ENCODE data around the gene FEM1B. TPM values are rescaled to one million over a fixed set of nuclear protein-coding genes. Genes with fewer than 3 reads are reported as not detected.

Gene FEM1B
- total and polyA plus RNA-seq, 2 experiments from 2014 or later = 11.9 to 62.8 TPM

GRCh38 chr15:68244235-68244634, 33.3 kb upstream of the FEM1B start:
- DNase-seq (ENCODE audit: low spot score) = no peak
- Histone ChIP-seq H3K79me2 (no peaks in the 10 kb centered on the region), H2AFZ (no peak overlapping the region), H3K36me3 (replicated peaks; ENCODE audit: insufficient read depth, low read depth) (no peaks in the 10 kb centered on the region), H3K4me3 (no peak overlapping the region), H3K27ac (no peak overlapping the region), H3K9me3 (ENCODE audit: low read depth) (peaks cover 3% of the 10 kb centered on the region), H3K4me2 (no peak overlapping the region), H3K9me2 (replicated peaks; ENCODE audit: insufficient read depth) (no peaks in the 10 kb centered on the region), H4K20me1 (ENCODE audit: insufficient read depth, poor library complexity, severe bottlenecking) (no peaks in the 10 kb centered on the region), H3K27me3 (no peaks in the 10 kb centered on the region), H3K4me1 (ENCODE audit: insufficient read depth) (no peaks in the 10 kb centered on the region)
- WGBS (ENCODE audit: low lambda C conversion rate, missing lambda C conversion rate) = 92% methylated on average over 1 of the region's 1 CpG
- TF ChIP-seq EZH2phosphoT487 (IDR thresholded peaks at IDR 0.05; ENCODE audit: low read depth, severe bottlenecking, unreplicated experiment) (no peak), EZH2 (IDR thresholded peaks at IDR 0.05; ENCODE audit: borderline replicate concordance) (no peak), CTCF (IDR thresholded peaks at IDR 0.05; ENCODE audit: poor library complexity) (no peak)

- H3K9me3 ChIP-seq (ENCODE audit: low read depth) = peaks cover 3% of the 10 kb centered on the region
- DNase-seq (ENCODE audit: low spot score) = no peak
- H4K20me1 ChIP-seq (ENCODE audit: insufficient read depth, poor library complexity, severe bottlenecking) = no peaks in the 10 kb centered on the region
- H3K4me2 ChIP-seq = no peak overlapping the region
- no peaks in the 10 kb centered on the region for H3K27me3 ChIP-seq
- H3K4me3 ChIP-seq = no peak overlapping the region
- no peak overlapping the region for H2AFZ ChIP-seq
- 83% methylated on average over 3 of the region's 3 CpGs for WGBS (ENCODE audit: low lambda C conversion rate, missing lambda C conversion rate)
- no peaks in the 10 kb centered on the region for H3K36me3 ChIP-seq (replicated peaks; ENCODE audit: insufficient read depth, low read depth)
- H3K27ac ChIP-seq = no peak overlapping the region
- no peaks in the 10 kb centered on the region for H3K79me2 ChIP-seq
- TF ChIP-seq CTCF (IDR thresholded peaks at IDR 0.05; ENCODE audit: poor library complexity) (no peak), EZH2 (IDR thresholded peaks at IDR 0.05; ENCODE audit: borderline replicate concordance) (no peak), EZH2phosphoT487 (IDR thresholded peaks at IDR 0.05; ENCODE audit: low read depth, severe bottlenecking, unreplicated experiment) (no peak)
- H3K4me1 ChIP-seq (ENCODE audit: insufficient read depth) = no peaks in the 10 kb centered on the region
- H3K9me2 ChIP-seq (replicated peaks; ENCODE audit: insufficient read depth) = no peaks in the 10 kb centered on the region
Observed at GRCh38 chr15:68249058-68249713, 28.4 kb upstream of the FEM1B start.

GRCh38 chr15:68252925-68253534, 24.5 kb upstream of the FEM1B start:
- no peak overlapping the region for H2AFZ ChIP-seq
- H3K4me1 ChIP-seq (ENCODE audit: insufficient read depth) = peaks cover 4% of the 10 kb centered on the region
- H3K9me2 ChIP-seq (replicated peaks; ENCODE audit: insufficient read depth) = no peaks in the 10 kb centered on the region
- WGBS (ENCODE audit: low lambda C conversion rate, missing lambda C conversion rate) = 43% methylated on average over 7 of the region's 7 CpGs
- H4K20me1 ChIP-seq (ENCODE audit: insufficient read depth, poor library complexity, severe bottlenecking) = no peaks in the 10 kb centered on the region
- no peaks in the 10 kb centered on the region for H3K27me3 ChIP-seq
- TF ChIP-seq EZH2phosphoT487 (IDR thresholded peaks at IDR 0.05; ENCODE audit: low read depth, severe bottlenecking, unreplicated experiment) = no peak
- no peak for TF ChIP-seq EZH2 (IDR thresholded peaks at IDR 0.05; ENCODE audit: borderline replicate concordance)
- peak; percentile 86 for TF ChIP-seq CTCF (IDR thresholded peaks at IDR 0.05; ENCODE audit: poor library complexity)
- H3K79me2 ChIP-seq = no peaks in the 10 kb centered on the region
- H3K27ac ChIP-seq = no peak overlapping the region
- H3K9me3 ChIP-seq (ENCODE audit: low read depth) = no peaks in the 10 kb centered on the region
- peak; percentile 83 for DNase-seq (ENCODE audit: low spot score)
- H3K36me3 ChIP-seq (replicated peaks; ENCODE audit: insufficient read depth, low read depth) = no peaks in the 10 kb centered on the region
- no peak overlapping the region for H3K4me3 ChIP-seq
- no peak overlapping the region for H3K4me2 ChIP-seq
